ENCODE measurements around the gene GNAI3.
A peak's percentile ranks its signal among the peaks of the same experiment; 100 is the strongest.
"Not testable (repeated sequence)": the region's sequence is repeated elsewhere in the genome, so short reads cannot be mapped to it uniquely, and the experiment has no call there.

The GNAI3 gene

DNA sequence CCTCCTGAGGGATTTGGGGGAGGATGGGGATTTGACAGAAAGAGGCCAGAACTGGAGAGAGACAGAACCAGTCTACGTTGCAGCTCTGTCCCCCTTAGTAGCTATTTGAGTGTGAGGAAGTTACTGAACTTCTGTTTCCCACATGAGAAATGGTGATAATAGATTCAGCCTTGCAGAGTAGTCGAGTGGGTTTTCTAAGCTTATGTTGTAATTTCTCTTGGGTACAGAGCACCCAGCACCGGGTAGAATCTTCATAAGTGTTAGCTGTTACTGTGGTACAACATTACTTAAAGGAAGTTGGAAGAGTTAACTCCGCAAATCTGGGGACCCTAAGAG lies 112.2 kb downstream of the GNAI3 start:
- not testable (repeated sequence) for DNase-seq (ENCODE audit: low read depth in 2 of 2)

DNA sequence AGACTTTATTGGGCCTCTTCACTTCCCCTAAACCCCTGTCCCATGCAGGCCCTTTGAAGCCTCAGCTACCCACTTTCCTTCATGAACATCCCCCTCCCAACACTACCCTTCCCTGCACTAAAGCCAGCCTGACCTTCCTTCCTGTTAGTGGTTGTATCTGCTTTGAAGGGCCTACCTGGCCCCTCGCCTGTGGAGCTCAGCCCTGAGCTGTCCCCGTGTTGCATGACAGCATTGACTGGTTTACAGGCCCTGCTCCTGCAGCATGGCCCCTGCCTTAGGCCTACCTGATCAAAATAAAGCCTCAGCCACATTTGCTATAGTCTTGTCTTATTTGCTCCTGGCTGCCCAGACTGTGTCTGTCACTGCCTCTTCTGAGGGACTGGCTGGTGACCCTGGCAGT lies 113.0 kb downstream of the GNAI3 start:
- DNase-seq (ENCODE audit: low read depth in 2 of 2) = no peak

- DNase-seq (ENCODE audit: low read depth in 2 of 2) = no peak
Measured at GRCh38 chr1:109664671-109665070, 116.3 kb downstream of the GNAI3 start.

GRCh38 chr1:109667452-109668122 lies 119.2 kb downstream of the GNAI3 start, which contains the start of gene GSTM2:
Gene GSTM2, plus strand, starts transcription at chr1:109668057. Its CDS starts 59 bp downstream, at chr1:109668116.
- peak; percentile 26 to 70 for DNase-seq (ENCODE audit: low read depth in 2 of 2)

Measured in stimulated activated CD4-positive, alpha-beta T cell treated with anti-CD3 and anti-CD28 coated beads, Interleukin-1b, Interleukin-23, amount 100 ng/mL, for 1 hour (primary cell).